CD14-positive monocyte (primary cell): ENCODE results near the gene SLC35B1. TPM values are rescaled to one million over a fixed set of nuclear protein-coding genes. Genes with fewer than 3 reads are reported as not detected.
"Not testable (repeated sequence)": the region's sequence is repeated elsewhere in the genome, so short reads cannot be mapped to it uniquely, and the experiment has no call there.

Source experiments
- DNase-seq, 3 donors: peaks; one replicate each; pipeline ENCODE4 v3.0.0-alpha.2; 2011 to 2022
- H2AFZ ChIP-seq: 2 replicates; pipeline ENCODE4 v1.6.0; 2012; ENCODE audit warnings: mild to moderate bottlenecking, low read depth, low read length, inconsistent platforms; ENCODE audit not compliant: insufficient read depth, poor library complexity, severe bottlenecking
- H3K27ac ChIP-seq, 2 donors: 1 replicate in 1 of 2; 2 replicates in 1 of 2; pipeline ENCODE4 v1.5.1; 2012 to 2013; ENCODE audit warnings: low read length in 2 of 2, control low read depth in 1 of 2, inconsistent platforms in 1 of 2, low read depth in 1 of 2, mild to moderate bottlenecking in 1 of 2
- H3K27me3 ChIP-seq, 2 donors: one replicate each; pipeline versions ENCODE4 v1.6.0 to v1.6.1; 2011 to 2013; ENCODE audit warnings: low read length in 2 of 2; ENCODE audit not compliant: control insufficient read depth in 2 of 2, insufficient read depth in 2 of 2
- H3K36me3 ChIP-seq, 2 donors: replicated peaks in 1 of 2; 1 replicate in 1 of 2; 2 replicates in 1 of 2; pipeline versions ENCODE4 v1.5.1 to v1.6.1; 2012 to 2013; ENCODE audit warnings: low read length in 2 of 2, control low read depth in 1 of 2, inconsistent platforms in 1 of 2, mild to moderate bottlenecking in 1 of 2; ENCODE audit not compliant: insufficient read depth in 2 of 2, control insufficient read depth in 1 of 2
- H3K4me1 ChIP-seq, 2 donors: 1 replicate in 1 of 2; 2 replicates in 1 of 2; pipeline versions ENCODE4 v1.5.1 to v1.6.1; 2012 to 2013; ENCODE audit warnings: low read length in 2 of 2, control low read depth in 1 of 2, inconsistent platforms in 1 of 2, mild to moderate bottlenecking in 1 of 2, moderate library complexity in 1 of 2; ENCODE audit not compliant: insufficient read depth in 2 of 2, control insufficient read depth in 1 of 2
- H3K4me2 ChIP-seq: replicated peaks from 2 replicates; pipeline ENCODE3; 2012; ENCODE audit warnings: low read length, moderate library complexity, mild to moderate bottlenecking; ENCODE audit not compliant: poor library complexity, severe bottlenecking; ENCODE audit errors: extremely low read depth
- H3K4me3 ChIP-seq, 3 experiments: fragments of 200-600 bp in 1 of 3; sonication (generic) in 1 of 3; replicated peaks in 1 of 3; 1 replicate in 2 of 3; 2 replicates in 1 of 3; pipeline ENCODE4 v1.5.1; 2011 to 2013; ENCODE audit warnings: low read length in 3 of 3, mild to moderate bottlenecking in 3 of 3, control low read depth in 2 of 3, low read depth in 2 of 3, inconsistent platforms in 1 of 3, moderate library complexity in 1 of 3
- H3K79me2 ChIP-seq: 2 replicates; pipeline ENCODE4 v1.6.0; 2012; ENCODE audit warnings: mild to moderate bottlenecking, control low read depth, inconsistent platforms, low read length, moderate library complexity; ENCODE audit not compliant: insufficient read depth
- H3K9ac ChIP-seq: 2 replicates; pipeline ENCODE4 v1.6.0; 2017; ENCODE audit warnings: low read length, mild to moderate bottlenecking; ENCODE audit not compliant: insufficient read depth, poor library complexity, severe bottlenecking
- H3K9me3 ChIP-seq, 2 donors: replicated peaks in 1 of 2; 1 replicate in 1 of 2; 2 replicates in 1 of 2; pipeline versions ENCODE4 v1.5.1 to v1.6.1; 2012 to 2013; ENCODE audit warnings: low read length in 2 of 2, control low read depth in 1 of 2; ENCODE audit not compliant: control insufficient read depth in 1 of 2, insufficient read depth in 1 of 2
- H4K20me1 ChIP-seq: 2 replicates; pipeline ENCODE4 v1.6.0; 2012; ENCODE audit warnings: mild to moderate bottlenecking, low read length, control low read depth, moderate library complexity; ENCODE audit not compliant: insufficient read depth
- H3K27ac Mint-ChIP-seq, 7 donors: one replicate each; pipeline ENCODE4 v1.8.0; 2020; ENCODE audit warnings: mild to moderate bottlenecking in 7 of 7, mixed read lengths in 7 of 7, moderate library complexity in 6 of 7, inconsistent platforms in 2 of 7
- H3K27me3 Mint-ChIP-seq, 3 donors: one replicate each; pipeline ENCODE4 v1.8.0; 2021 to 2022; ENCODE audit warnings: low read depth in 3 of 3, mild to moderate bottlenecking in 3 of 3, mixed read lengths in 3 of 3, moderate library complexity in 3 of 3, inconsistent platforms in 1 of 3
- H3K36me3 Mint-ChIP-seq, 2 donors: one replicate each; pipeline ENCODE4 v1.8.0; 2020; ENCODE audit warnings: mixed read lengths in 2 of 2, inconsistent platforms in 1 of 2, mild to moderate bottlenecking in 1 of 2
- H3K4me1 Mint-ChIP-seq: one replicate; pipeline ENCODE4 v1.8.0; 2020; ENCODE audit warnings: mild to moderate bottlenecking, mixed read lengths
- H3K4me3 Mint-ChIP-seq, 2 donors: one replicate each; pipeline ENCODE4 v1.8.0; 2020; ENCODE audit warnings: mild to moderate bottlenecking in 2 of 2, mixed read lengths in 2 of 2, moderate library complexity in 1 of 2
- H3K9me3 Mint-ChIP-seq, 7 donors: one replicate each; pipeline ENCODE4 v1.8.0; 2020 to 2022; ENCODE audit warnings: mixed read lengths in 7 of 7, mild to moderate bottlenecking in 6 of 7, moderate library complexity in 6 of 7, inconsistent platforms in 2 of 7
- CTCF ChIP-seq: fragments of 200-600 bp; IDR thresholded peaks from one replicate; pipeline ENCODE4 v1.8.0; 2022; ENCODE audit warnings: antibody characterized with exemption, mild to moderate bottlenecking
- WGBS: methylation state at CpG from one replicate; pipeline ENCODE4 v1.1.5; 2013; ENCODE audit warnings: missing lambda C conversion rate; ENCODE audit not compliant: insufficient coverage; 5-methylcytosine and 5-hydroxymethylcytosine counted together
- intact Hi-C, 2 donors: fragments of 100-400 bp; cut with micrococcal nuclease; formaldehyde crosslinking; loops; one replicate each; pipeline versions ENCODE4 v1.15.0 to v1.15.1; 2023
- polyA plus RNA-seq, 3 donors: library from polyadenylated mRNA; depleted of rRNA in 1 of 3; unstranded in 2 of 3; stranded (reverse) in 1 of 3; fragments of 300-500 nt in 2 of 3; fragments of >200 nt in 1 of 3; fragmentation: Illumina TruSeq in 2 of 3; gene quantifications; 1 replicate in 2 of 3; 2 replicates in 1 of 3; pipeline ENCODE4 v1.2.3, GENCODE V29; 2012 to 2021

Gene SLC35B1
- polyA plus RNA-seq, 3 donors, result 56.0 to 61.0 (median 58.8) TPM

GRCh38 chr17:49725452-49726130 lies 17.8 kb upstream of the SLC35B1 start:
- Mint-ChIP-seq H3K36me3 (peaks cover 38 to 64% of the 10 kb centered on the region in 2 donors), H3K4me3 (no peak overlapping the region), H3K4me1 (peaks cover 48% of the 10 kb centered on the region), H3K9me3 (peaks cover 0 to 9% (median 0%) of the 10 kb centered on the region in 7 donors), H3K27me3 (peaks cover 0 to 2% (median 0%) of the 10 kb centered on the region in 3 donors), H3K27ac (peak overlapping the region in 3 of 7 donors; percentile 20 to 40 (median 37))
- Histone ChIP-seq H3K4me1 (peaks cover 22 to 23% of the 10 kb centered on the region in 2 donors), H3K36me3 (peaks cover 13 to 48% of the 10 kb centered on the region in 2 donors), H3K9me3 (no peaks in the 10 kb centered on the region), H3K27me3 (no peaks in the 10 kb centered on the region), H2AFZ (no peak overlapping the region), H3K4me3 (no peak overlapping the region), H3K9ac (no peak overlapping the region), H3K27ac (no peak overlapping the region), H4K20me1 (no peaks in the 10 kb centered on the region), H3K4me2 (no peak overlapping the region), H3K79me2 (peaks cover 51% of the 10 kb centered on the region)
- no peak for TF ChIP-seq CTCF
- no peak for DNase-seq
- 80% methylated on average over 5 of the region's 7 CpGs for WGBS
- intact Hi-C loops, result loop anchor here in 1 of 2 donors (5.0 kb wide), 1 partner anchor 37 kb away; the partner anchor contains the start of gene FAM117A

GRCh38 chr17:49724552-49724951 lies 16.8 kb upstream of the SLC35B1 start:
- H3K4me1 Mint-ChIP-seq, result peaks cover 44% of the 10 kb centered on the region
- peak overlapping the region in 2 of 7 donors; percentile 43 to 51 for H3K27ac Mint-ChIP-seq
- H3K27me3 Mint-ChIP-seq, H3K4me3 Mint-ChIP-seq, H3K27ac ChIP-seq, H3K4me3 ChIP-seq, intact Hi-C loops, H3K9ac ChIP-seq, H3K4me2 ChIP-seq, H3K27me3 ChIP-seq, DNase-seq, H2AFZ ChIP-seq, H3K9me3 Mint-ChIP-seq, H4K20me1 ChIP-seq, H3K9me3 ChIP-seq: not testable (repeated sequence)
- Histone ChIP-seq H3K79me2 (peaks cover 41% of the 10 kb centered on the region), H3K4me1 (peaks cover 22 to 23% of the 10 kb centered on the region in 2 donors), H3K36me3 (peaks cover 19 to 52% of the 10 kb centered on the region in 2 donors)
- peaks cover 46 to 65% of the 10 kb centered on the region in 2 donors for H3K36me3 Mint-ChIP-seq
- WGBS, result 92% methylated on average over 2 of the region's 6 CpGs
